ENCODE measurements around the gene ALDH5A1. TPM values are rescaled to one million over a fixed set of nuclear protein-coding genes. Genes with fewer than 3 reads are reported as not detected.

The ALDH5A1 gene
- total RNA-seq, 2 donors from 2014 or later: 4.6 to 6.2 TPM

DNA sequence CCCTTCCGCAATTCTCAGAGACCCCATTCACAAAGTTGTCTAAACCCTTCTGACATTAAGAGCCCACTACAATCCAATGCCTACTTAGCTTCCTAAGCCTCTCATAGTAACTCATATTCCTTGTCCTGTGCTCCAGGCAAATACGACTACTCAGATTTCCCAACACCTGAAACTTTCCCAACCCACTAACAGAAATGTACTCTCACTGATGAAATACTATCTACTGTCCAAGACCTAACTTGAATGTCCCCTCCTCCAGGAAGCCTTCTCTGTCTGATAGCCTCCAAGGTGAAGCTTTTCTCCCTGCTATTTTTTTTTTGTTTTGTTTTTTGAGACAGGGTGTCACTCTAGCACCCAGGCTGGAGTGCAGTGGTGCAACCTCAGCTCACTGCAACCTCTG, 35.8 kb upstream of the ALDH5A1 start:
- H3K4me3 ChIP-seq: no peak overlapping the region

DNA sequence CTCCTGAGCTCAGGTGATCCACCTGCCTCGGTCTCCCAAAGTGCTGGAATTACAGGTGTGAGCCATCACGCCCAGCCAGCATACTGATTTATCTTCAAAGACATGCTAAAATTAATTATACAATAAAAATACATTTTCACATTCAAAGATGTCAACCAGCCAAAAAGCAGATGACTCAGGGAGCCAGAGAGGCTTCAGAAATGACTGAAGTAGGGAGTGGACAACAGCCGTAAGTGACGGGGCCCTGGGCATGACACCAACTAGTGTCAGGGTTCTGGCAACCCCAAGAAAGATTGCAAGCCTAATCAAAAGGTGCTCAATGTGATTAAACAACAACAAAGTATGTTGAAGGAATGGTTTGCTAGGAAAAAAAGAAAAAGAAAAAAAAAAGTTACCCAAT, 33.8 kb upstream of the ALDH5A1 start:
- DNase-seq (ENCODE audit: low spot score): no peak
- Histone ChIP-seq H3K9me3 (no peaks in the 10 kb centered on the region), H3K4me1 (ENCODE audit: control insufficient read depth in 1 of 2, low read depth in 2 of 2) (peaks cover 0 to 20% of the 10 kb centered on the region in 2 donors), H3K27me3 (replicated peaks; ENCODE audit: insufficient read depth) (no peaks in the 10 kb centered on the region), H3K4me3 (no peak overlapping the region), H3K36me3 (peaks cover 3% of the 10 kb centered on the region), H3K27ac (no peak overlapping the region)
- TF ChIP-seq CTCF (IDR thresholded peaks at IDR 0.05): no peak
- no peak for ATAC-seq (ENCODE audit: insufficient number of reproducible peaks, low FRiP score, low read depth)

More for the DNA sequence above, 35.8 kb upstream of the ALDH5A1 start:
- DNase-seq (ENCODE audit: low spot score) (no peak), ATAC-seq (ENCODE audit: insufficient number of reproducible peaks, low FRiP score, low read depth) (no peak)
- H3K27ac ChIP-seq: no peak overlapping the region
- peaks cover 0 to 7% of the 10 kb centered on the region in 2 donors for H3K4me1 ChIP-seq (ENCODE audit: control insufficient read depth in 1 of 2, low read depth in 2 of 2)
- TF ChIP-seq CTCF (IDR thresholded peaks at IDR 0.05): no peak
- no peaks in the 10 kb centered on the region for H3K27me3 ChIP-seq (replicated peaks; ENCODE audit: insufficient read depth)
- H3K9me3 ChIP-seq: no peaks in the 10 kb centered on the region
- H3K36me3 ChIP-seq: peaks cover 3% of the 10 kb centered on the region

DNA sequence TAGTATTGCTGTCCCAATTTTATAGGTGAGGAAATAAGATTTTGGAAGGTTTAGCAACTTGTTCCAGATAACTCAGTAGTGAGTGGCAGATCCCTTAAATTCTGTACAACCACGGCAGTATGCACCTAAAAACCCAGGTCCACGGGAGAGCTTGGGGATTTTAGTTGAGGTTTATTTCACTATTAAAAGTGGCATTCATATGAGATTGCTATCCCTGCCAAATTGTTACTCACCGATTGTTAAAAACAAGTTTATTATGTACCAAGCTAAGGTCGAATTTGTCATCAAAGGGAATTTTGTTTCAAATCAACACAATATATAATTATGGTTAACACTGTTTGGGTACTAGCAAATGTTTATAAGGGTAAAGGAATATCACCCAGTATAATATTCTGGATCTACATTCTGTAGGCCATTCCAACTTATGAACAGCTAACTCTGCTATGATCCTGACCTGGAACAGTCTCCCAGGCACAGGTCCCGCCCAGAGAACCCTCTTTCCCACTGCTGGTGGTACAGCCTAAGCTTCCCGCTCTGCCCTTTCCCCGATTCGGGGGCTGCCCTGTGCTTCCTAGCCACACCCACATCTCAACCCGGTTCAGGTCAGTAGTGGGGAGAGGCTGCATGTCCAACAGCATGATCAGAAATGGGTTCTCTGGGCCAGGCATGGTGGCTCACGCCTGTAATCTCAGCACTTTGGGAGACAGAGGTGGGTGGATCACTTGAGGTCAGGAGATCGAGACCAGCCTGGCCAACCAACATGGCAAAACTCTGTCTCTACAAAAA, 30.3 kb upstream of the ALDH5A1 start:
- peaks cover 3% of the 10 kb centered on the region for H3K36me3 ChIP-seq
- H3K4me1 ChIP-seq (ENCODE audit: control insufficient read depth in 1 of 2, low read depth in 2 of 2): peaks cover 9 to 46% of the 10 kb centered on the region in 2 donors
- DNase-seq (ENCODE audit: low spot score) (no peak), ATAC-seq (ENCODE audit: insufficient number of reproducible peaks, low FRiP score, low read depth) (no peak)
- no peak overlapping the region for H3K4me3 ChIP-seq
- H3K9me3 ChIP-seq: no peaks in the 10 kb centered on the region
- no peak for TF ChIP-seq CTCF (IDR thresholded peaks at IDR 0.05)
- H3K27me3 ChIP-seq (replicated peaks; ENCODE audit: insufficient read depth): no peaks in the 10 kb centered on the region
- no peak overlapping the region for H3K27ac ChIP-seq

DNA sequence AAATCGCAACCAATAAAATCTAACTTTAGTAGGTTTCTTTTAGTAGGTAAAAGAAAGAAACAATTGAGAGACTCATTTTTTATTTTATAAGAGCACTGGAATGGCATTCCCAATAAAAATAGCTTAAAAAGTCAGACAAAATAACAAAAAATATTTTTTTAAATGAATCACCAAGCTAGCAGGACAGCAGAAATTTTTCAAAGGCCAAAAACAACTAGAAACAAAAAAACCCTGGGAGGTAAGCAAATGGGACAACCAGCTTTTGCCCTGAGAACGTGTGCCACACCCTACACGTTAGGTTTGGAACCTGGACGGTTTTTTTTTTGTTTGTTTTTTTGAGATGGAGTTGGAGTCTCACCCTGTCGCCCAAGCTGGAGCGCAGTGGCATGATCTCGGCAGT, 25.0 kb upstream of the ALDH5A1 start:
- Histone ChIP-seq H3K27me3 (replicated peaks; ENCODE audit: insufficient read depth) (no peaks in the 10 kb centered on the region), H3K4me1 (ENCODE audit: control insufficient read depth in 1 of 2, low read depth in 2 of 2) (peaks cover 13 to 49% of the 10 kb centered on the region in 2 donors), H3K4me3 (peak overlapping the region; percentile 54), H3K9me3 (no peaks in the 10 kb centered on the region), H3K36me3 (no peaks in the 10 kb centered on the region), H3K27ac (peak overlapping the region in 1 of 2 donors; percentile 67)
- DNase-seq (ENCODE audit: low spot score) (no peak), ATAC-seq (ENCODE audit: insufficient number of reproducible peaks, low FRiP score, low read depth) (peak; percentile 54)
- no peak for TF ChIP-seq CTCF (IDR thresholded peaks at IDR 0.05)

DNA sequence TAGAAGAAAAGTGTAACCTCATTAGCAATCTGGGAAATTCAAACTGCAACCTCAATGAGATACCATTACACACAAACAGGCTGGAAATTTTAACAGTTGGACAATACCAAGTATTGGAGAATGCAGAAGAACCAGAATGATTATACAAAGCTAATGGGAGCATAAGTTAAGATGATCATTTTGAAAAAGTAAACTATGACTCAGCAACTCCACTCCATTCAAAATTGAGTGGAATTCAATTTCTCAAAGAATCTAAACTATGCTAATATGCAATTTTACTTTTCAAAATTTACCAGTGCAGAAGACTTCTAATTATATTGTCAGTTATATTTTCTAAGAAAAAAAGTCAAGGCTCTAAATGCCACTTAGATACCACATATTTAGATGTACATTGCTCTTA, 22.6 kb upstream of the ALDH5A1 start:
- peaks cover 11 to 33% of the 10 kb centered on the region in 2 donors for H3K4me1 ChIP-seq (ENCODE audit: control insufficient read depth in 1 of 2, low read depth in 2 of 2)
- no peak for ATAC-seq (ENCODE audit: insufficient number of reproducible peaks, low FRiP score, low read depth)
- no peak for DNase-seq (ENCODE audit: low spot score)
- H3K27me3 ChIP-seq (replicated peaks; ENCODE audit: insufficient read depth): no peaks in the 10 kb centered on the region
- H3K27ac ChIP-seq: peak overlapping the region in 1 of 2 donors; percentile 67
- no peak overlapping the region for H3K4me3 ChIP-seq
- H3K36me3 ChIP-seq: no peaks in the 10 kb centered on the region
- TF ChIP-seq CTCF (IDR thresholded peaks at IDR 0.05): no peak
- H3K9me3 ChIP-seq: no peaks in the 10 kb centered on the region

All from thoracic aorta (tissue), 2 donors.